Activated B cell treated with CpG ODN at 0.5 μM for 24 hours (primary cell): ENCODE results near the gene ACSS3. TPM values are rescaled to one million over a fixed set of nuclear protein-coding genes. Genes with fewer than 3 reads are reported as not detected.
"Not testable (repeated sequence)": the region's sequence is repeated elsewhere in the genome, so short reads cannot be mapped to it uniquely, and the experiment has no call there.

Experiments used
- ATAC-seq: fragments of 200-7000 bp; cut with Tn5 transposase; one replicate; pipeline ENCODE4 v1.10.0; 2021; ENCODE audit warnings: low read depth, mild to moderate bottlenecking, moderate library complexity
- CTCF ChIA-PET: fragments of 350-600 bp; sonication (Branson Sonifier 250); formaldehyde crosslinking; loops from one replicate; lab custom pipeline; 2021; ENCODE audit warnings: antibody characterized with exemption; lab: Charles Lee
- POLR2A ChIA-PET: fragments of 350-600 bp; sonication (Branson Sonifier 250); formaldehyde crosslinking; loops from one replicate; lab custom pipeline; 2021; ENCODE audit warnings: antibody characterized with exemption; lab: Charles Lee
- DNase-seq: peaks from one replicate; pipeline ENCODE4 v3.0.0; 2022
- H3K27ac Mint-ChIP-seq: one replicate; pipeline ENCODE4 v1.8.0; 2020; ENCODE audit warnings: mixed read lengths
- H3K27me3 Mint-ChIP-seq: one replicate; pipeline ENCODE4 v1.8.0; 2021; ENCODE audit warnings: mixed read lengths
- H3K36me3 Mint-ChIP-seq: one replicate; pipeline ENCODE4 v1.8.0; 2021; ENCODE audit warnings: low read depth, mixed read lengths
- H3K4me1 Mint-ChIP-seq: one replicate; pipeline ENCODE4 v1.8.0; 2021; ENCODE audit warnings: mixed read lengths
- H3K4me3 Mint-ChIP-seq: one replicate; pipeline ENCODE4 v1.8.0; 2020; ENCODE audit warnings: mild to moderate bottlenecking, mixed read lengths
- H3K9me3 Mint-ChIP-seq: one replicate; pipeline ENCODE4 v1.8.0; 2020; ENCODE audit warnings: mixed read lengths
- intact Hi-C: fragments of 100-400 bp; cut with micrococcal nuclease; formaldehyde crosslinking; loops from one replicate; pipeline ENCODE4 v1.15.1; 2024
- total RNA-seq: library from RNA; stranded (reverse); gene quantifications from 2 replicates; pipeline ENCODE4 v1.2.3, GENCODE V29; 2022
- TF ChIP-seq, protein P1 (sequence below): fragments of 200-600 bp; IDR thresholded peaks from one replicate; pipeline ENCODE4 v1.8.0; 2022; ENCODE audit warnings: antibody characterized with exemption, mild to moderate bottlenecking

The ACSS3 gene, protein sequence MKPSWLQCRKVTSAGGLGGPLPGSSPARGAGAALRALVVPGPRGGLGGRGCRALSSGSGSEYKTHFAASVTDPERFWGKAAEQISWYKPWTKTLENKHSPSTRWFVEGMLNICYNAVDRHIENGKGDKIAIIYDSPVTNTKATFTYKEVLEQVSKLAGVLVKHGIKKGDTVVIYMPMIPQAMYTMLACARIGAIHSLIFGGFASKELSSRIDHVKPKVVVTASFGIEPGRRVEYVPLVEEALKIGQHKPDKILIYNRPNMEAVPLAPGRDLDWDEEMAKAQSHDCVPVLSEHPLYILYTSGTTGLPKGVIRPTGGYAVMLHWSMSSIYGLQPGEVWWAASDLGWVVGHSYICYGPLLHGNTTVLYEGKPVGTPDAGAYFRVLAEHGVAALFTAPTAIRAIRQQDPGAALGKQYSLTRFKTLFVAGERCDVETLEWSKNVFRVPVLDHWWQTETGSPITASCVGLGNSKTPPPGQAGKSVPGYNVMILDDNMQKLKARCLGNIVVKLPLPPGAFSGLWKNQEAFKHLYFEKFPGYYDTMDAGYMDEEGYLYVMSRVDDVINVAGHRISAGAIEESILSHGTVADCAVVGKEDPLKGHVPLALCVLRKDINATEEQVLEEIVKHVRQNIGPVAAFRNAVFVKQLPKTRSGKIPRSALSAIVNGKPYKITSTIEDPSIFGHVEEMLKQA
- total RNA-seq = not detected in 2 replicates

DNA sequence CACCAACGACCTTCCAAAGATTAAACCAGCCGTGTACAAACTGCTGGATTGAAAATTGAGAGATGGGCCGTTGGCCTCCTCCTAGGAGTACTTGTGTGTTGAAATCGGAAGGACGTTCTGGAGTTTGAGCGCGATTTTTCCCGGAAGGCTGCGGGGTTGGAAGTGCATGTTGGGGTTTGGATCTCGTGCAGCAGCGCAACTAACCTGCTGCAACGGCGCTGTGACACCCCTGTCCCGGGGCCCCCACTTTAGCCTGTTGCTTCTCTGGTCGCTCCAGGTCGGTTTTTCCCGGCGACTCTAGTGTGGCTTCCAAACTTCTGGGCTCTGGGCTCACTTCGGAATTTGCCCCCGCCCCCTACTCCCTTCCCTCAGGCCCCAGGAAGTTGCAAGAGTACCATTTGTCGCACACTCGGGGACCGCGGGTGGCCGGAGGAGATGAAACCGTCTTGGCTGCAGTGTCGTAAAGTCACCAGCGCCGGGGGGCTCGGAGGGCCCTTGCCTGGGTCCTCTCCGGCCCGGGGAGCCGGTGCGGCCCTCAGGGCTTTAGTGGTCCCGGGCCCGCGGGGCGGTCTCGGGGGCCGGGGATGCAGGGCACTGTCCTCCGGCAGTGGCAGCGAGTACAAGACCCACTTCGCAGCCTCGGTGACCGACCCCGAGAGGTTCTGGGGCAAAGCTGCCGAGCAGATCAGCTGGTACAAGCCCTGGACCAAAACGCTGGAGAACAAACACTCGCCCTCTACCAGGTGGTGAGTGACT is at the start of gene ACSS3:
Gene ACSS3, plus strand, starts transcription at position 394 of the 756 bp plus-strand sequence. Its CDS starts 42 bp downstream, at position 436.
- no peak within 1 kb of the TSS for H3K27ac Mint-ChIP-seq
- H3K27me3 Mint-ChIP-seq = peaks cover 16% of the 10 kb centered on the region
- TF ChIP-seq, protein P1, sequence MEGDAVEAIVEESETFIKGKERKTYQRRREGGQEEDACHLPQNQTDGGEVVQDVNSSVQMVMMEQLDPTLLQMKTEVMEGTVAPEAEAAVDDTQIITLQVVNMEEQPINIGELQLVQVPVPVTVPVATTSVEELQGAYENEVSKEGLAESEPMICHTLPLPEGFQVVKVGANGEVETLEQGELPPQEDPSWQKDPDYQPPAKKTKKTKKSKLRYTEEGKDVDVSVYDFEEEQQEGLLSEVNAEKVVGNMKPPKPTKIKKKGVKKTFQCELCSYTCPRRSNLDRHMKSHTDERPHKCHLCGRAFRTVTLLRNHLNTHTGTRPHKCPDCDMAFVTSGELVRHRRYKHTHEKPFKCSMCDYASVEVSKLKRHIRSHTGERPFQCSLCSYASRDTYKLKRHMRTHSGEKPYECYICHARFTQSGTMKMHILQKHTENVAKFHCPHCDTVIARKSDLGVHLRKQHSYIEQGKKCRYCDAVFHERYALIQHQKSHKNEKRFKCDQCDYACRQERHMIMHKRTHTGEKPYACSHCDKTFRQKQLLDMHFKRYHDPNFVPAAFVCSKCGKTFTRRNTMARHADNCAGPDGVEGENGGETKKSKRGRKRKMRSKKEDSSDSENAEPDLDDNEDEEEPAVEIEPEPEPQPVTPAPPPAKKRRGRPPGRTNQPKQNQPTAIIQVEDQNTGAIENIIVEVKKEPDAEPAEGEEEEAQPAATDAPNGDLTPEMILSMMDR = no peak
- no peaks in the 10 kb centered on the region for H3K9me3 Mint-ChIP-seq
- no peaks in the 10 kb centered on the region for H3K4me1 Mint-ChIP-seq
- H3K4me3 Mint-ChIP-seq = no peak within 1 kb of the TSS
- DNase-seq (no peak), ATAC-seq (no peak)
- intact Hi-C loops = no loop called here
- H3K36me3 Mint-ChIP-seq = no peaks in the 10 kb centered on the region
- CTCF ChIA-PET = no interaction called here
- POLR2A ChIA-PET = no interaction called here

DNA sequence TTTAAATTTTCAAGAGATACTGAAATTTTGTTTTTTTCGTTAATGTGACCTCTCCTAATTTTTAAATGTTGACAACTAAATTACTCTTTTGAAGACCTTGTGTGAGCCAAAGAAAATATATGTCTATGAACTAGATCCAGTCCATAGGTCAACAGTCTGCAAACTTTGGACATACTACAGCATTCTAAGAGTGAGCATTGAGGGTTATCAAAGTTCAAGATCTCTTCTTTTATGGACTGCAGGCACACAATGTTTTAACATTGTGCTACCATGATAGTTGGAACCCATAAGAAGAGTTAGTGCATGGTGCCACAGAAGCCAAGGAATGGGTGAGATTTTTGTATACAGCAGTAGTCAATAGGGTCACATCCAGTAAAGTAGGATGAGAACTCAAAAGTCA is 43.0 kb upstream of the ACSS3 start:
- DNase-seq (no peak), ATAC-seq (no peak)
- no peaks in the 10 kb centered on the region for H3K36me3 Mint-ChIP-seq
- H3K27me3 Mint-ChIP-seq = no peaks in the 10 kb centered on the region
- H3K27ac Mint-ChIP-seq = no peak overlapping the region
- intact Hi-C loops = no loop called here
- H3K9me3 Mint-ChIP-seq = no peaks in the 10 kb centered on the region
- no peaks in the 10 kb centered on the region for H3K4me1 Mint-ChIP-seq
- ChIA-PET CTCF (no interaction called here), POLR2A (no interaction called here)
- H3K4me3 Mint-ChIP-seq = no peak overlapping the region
- TF ChIP-seq, protein P1 = no peak

DNA sequence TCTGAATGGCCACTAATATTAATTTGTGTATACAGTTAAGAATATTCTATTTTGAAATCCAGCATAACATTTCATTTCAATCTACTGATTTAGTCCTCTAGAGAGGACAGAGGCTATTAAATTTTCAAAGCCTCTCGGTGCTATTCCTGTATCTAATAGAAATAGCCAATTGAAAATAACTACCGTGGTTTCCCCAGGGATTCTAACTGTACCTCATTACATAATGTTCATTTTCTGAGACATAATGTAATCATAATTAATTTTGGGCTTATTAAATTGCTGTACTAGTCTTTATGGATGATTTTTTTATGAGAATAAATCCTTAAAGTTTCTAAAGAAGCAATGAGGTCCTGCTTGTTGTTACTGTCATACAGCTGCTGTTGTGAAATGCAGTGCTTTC is 38.6 kb upstream of the ACSS3 start:
- Mint-ChIP-seq H3K4me3 (no peak overlapping the region), H3K36me3 (no peaks in the 10 kb centered on the region), H3K9me3 (peaks cover 2% of the 10 kb centered on the region), H3K27ac (no peak overlapping the region), H3K27me3 (no peaks in the 10 kb centered on the region), H3K4me1 (no peaks in the 10 kb centered on the region)
- intact Hi-C loops = no loop called here
- TF ChIP-seq, protein P1 = no peak
- no peak for ATAC-seq
- ChIA-PET CTCF (no interaction called here), POLR2A (no interaction called here)
- no peak for DNase-seq

DNA sequence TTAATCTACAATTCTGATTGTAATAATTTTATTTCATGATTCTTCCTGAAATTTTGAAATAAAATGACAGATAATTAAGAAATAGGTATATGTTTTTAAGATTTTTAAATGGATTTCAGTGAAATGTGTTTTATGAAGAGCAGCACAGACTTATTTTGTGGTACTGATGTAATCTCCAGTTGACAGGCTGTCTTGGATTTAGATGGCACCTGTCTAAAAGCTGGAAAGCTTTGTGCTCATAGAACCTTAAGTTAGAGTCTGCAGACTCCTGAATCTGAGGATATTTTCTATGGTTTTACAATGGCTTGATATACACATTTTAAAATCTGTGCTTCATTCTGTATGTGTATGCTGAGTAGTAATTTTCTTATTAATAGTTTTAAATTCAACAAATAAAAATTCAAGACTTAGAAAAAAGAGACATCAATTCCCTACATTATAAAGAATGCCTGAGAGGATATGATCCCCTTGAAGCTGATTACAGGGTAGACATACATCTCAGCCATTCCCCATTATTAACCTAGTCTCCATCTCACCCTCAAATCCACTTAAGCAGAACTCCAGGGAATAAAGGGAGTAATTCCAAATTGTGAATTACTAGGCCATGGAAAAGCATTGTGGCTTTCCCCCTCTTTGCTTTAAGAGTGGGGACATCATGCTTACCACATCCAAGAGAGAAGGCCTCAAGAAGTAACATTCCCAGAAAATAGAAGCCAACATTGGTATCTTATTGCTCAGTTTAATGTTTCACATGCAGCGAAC is 33.7 kb upstream of the ACSS3 start:
- ChIA-PET POLR2A (no interaction called here), CTCF (no interaction called here)
- no peak overlapping the region for H3K4me3 Mint-ChIP-seq
- intact Hi-C loops = no loop called here
- TF ChIP-seq, protein P1 = no peak
- ATAC-seq = no peak
- no peak for DNase-seq
- H3K9me3 Mint-ChIP-seq = peaks cover 2% of the 10 kb centered on the region
- H3K27ac Mint-ChIP-seq = no peak overlapping the region
- no peaks in the 10 kb centered on the region for H3K4me1 Mint-ChIP-seq
- H3K27me3 Mint-ChIP-seq = no peaks in the 10 kb centered on the region
- H3K36me3 Mint-ChIP-seq = no peaks in the 10 kb centered on the region

DNA sequence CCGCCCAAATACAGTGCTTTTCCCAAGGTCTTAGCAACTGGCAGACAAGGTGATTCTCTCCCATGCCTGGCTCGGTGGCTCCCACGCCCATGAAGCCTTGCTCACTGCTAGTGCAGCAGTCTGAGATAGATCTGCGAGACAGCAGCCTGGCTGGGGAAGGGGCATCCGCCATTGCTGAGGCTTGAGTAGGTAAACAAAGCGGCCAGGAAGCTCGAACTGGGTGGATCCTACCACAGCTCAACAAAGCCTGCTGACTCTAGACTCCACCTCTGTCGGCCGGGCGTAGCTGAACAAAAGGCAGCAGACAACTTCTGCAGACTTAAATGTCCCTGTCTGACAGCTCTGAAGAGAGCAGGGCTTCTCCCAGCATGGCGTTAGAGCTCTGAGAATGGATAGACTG is 12.9 kb upstream of the ACSS3 start:
- H3K27ac Mint-ChIP-seq, H3K4me1 Mint-ChIP-seq, H3K9me3 Mint-ChIP-seq, intact Hi-C loops, DNase-seq, CTCF ChIA-PET, H3K4me3 Mint-ChIP-seq, POLR2A ChIA-PET, H3K27me3 Mint-ChIP-seq, H3K36me3 Mint-ChIP-seq, ATAC-seq: not testable (repeated sequence)
